Astrocyte (in vitro differentiated cells and primary cell): ENCODE measurements around the gene LFNG. TPM values are rescaled to one million over a fixed set of nuclear protein-coding genes. Genes with fewer than 3 reads are reported as not detected.

Experiments
- DNase-seq: peaks from one replicate; pipeline ENCODE4 v3.0.0-alpha.2; 2010; ENCODE audit warnings: low read depth
- FAIRE-seq: peaks from 2 replicates; lab custom pipeline; 2011; peaks lifted over from hg19 to GRCh38; lab: Jason Lieb, UNC
- H2AFZ ChIP-seq: 2 replicates; pipeline ENCODE4 v1.6.0; 2012; ENCODE audit warnings: low read depth, low read length, inconsistent platforms
- H3K27ac ChIP-seq: 2 replicates; pipeline ENCODE4 v1.5.1; 2011; ENCODE audit warnings: low read depth, low read length, inconsistent platforms
- H3K27me3 ChIP-seq: 2 replicates; pipeline ENCODE4 v1.6.0; 2011; ENCODE audit warnings: low read length, inconsistent platforms; ENCODE audit not compliant: insufficient read depth
- H3K36me3 ChIP-seq: 2 replicates; pipeline ENCODE4 v1.5.1; 2011; ENCODE audit warnings: low read length, inconsistent platforms; ENCODE audit not compliant: insufficient read depth
- H3K4me1 ChIP-seq: 2 replicates; pipeline ENCODE4 v1.5.1; 2011; ENCODE audit warnings: low read length, inconsistent platforms; ENCODE audit not compliant: insufficient read depth
- H3K4me2 ChIP-seq: 2 replicates; pipeline ENCODE4 v1.6.0; 2012; ENCODE audit warnings: low read length, inconsistent platforms
- H3K4me3 ChIP-seq: 2 replicates; pipeline ENCODE4 v1.5.1; 2011; ENCODE audit warnings: low read depth, mild to moderate bottlenecking, low read length, inconsistent platforms; ENCODE audit not compliant: insufficient read depth
- H3K79me2 ChIP-seq: 2 replicates; pipeline ENCODE4 v1.6.0; 2012; ENCODE audit warnings: mild to moderate bottlenecking, low read length, inconsistent platforms; ENCODE audit not compliant: insufficient read depth
- H3K9ac ChIP-seq: 2 replicates; pipeline ENCODE4 v1.6.0; 2012; ENCODE audit warnings: mild to moderate bottlenecking, low read length, inconsistent platforms
- H3K9me3 ChIP-seq: 2 replicates; pipeline ENCODE4 v1.5.1; 2012; ENCODE audit warnings: low read depth, mild to moderate bottlenecking, low read length, inconsistent platforms; ENCODE audit not compliant: insufficient read depth
- H4K20me1 ChIP-seq: 2 replicates; pipeline ENCODE4 v1.6.0; 2012; ENCODE audit warnings: low read length, inconsistent platforms; ENCODE audit not compliant: insufficient read depth
- H3K27ac Mint-ChIP-seq: one replicate; pipeline ENCODE4 v1.8.0; 2021; ENCODE audit warnings: mild to moderate bottlenecking, mixed read lengths; ENCODE audit not compliant: unreplicated experiment
- H3K27me3 Mint-ChIP-seq: one replicate; pipeline ENCODE4 v1.8.0; 2021; ENCODE audit warnings: low read depth, mixed read lengths; ENCODE audit not compliant: unreplicated experiment
- H3K36me3 Mint-ChIP-seq: one replicate; pipeline ENCODE4 v1.8.0; 2021; ENCODE audit warnings: low read depth, mixed read lengths; ENCODE audit not compliant: unreplicated experiment
- H3K4me1 Mint-ChIP-seq: one replicate; pipeline ENCODE4 v1.8.0; 2021; ENCODE audit warnings: low read depth, mixed read lengths; ENCODE audit not compliant: unreplicated experiment
- H3K4me3 Mint-ChIP-seq: one replicate; pipeline ENCODE4 v1.8.0; 2021; ENCODE audit warnings: mild to moderate bottlenecking, moderate library complexity, mixed read lengths; ENCODE audit not compliant: unreplicated experiment
- H3K9me3 Mint-ChIP-seq: one replicate; pipeline ENCODE4 v1.8.0; 2021; ENCODE audit warnings: mild to moderate bottlenecking, mixed read lengths; ENCODE audit not compliant: unreplicated experiment
- CTCF ChIP-seq: IDR thresholded peaks from 2 replicates; pipeline ENCODE4 v1.5.1; 2011; ENCODE audit warnings: low read depth, mild to moderate bottlenecking, inconsistent platforms, low read length, moderate library complexity; ENCODE audit not compliant: insufficient read depth
- EZH2 ChIP-seq: IDR thresholded peaks from 2 replicates; pipeline ENCODE4 v1.6.1; 2012; ENCODE audit warnings: mild to moderate bottlenecking, low read length, inconsistent platforms; ENCODE audit not compliant: insufficient read depth
- total RNA-seq: library from RNA; stranded (reverse); gene quantifications from 2 replicates; pipeline ENCODE4 v1.2.1, GENCODE V29; 2021

LFNG gene
- total RNA-seq, 1 donor from 2014 or later: 58.6 TPM

GRCh38 chr7:2573761-2574160 is 54.2 kb downstream of the LFNG start:
- H3K4me1 Mint-ChIP-seq: peaks cover 20% of the 10 kb centered on the region
- H3K36me3 Mint-ChIP-seq: peaks cover 22% of the 10 kb centered on the region
- Histone ChIP-seq H2AFZ (no peak overlapping the region), H3K4me1 (peaks cover 14% of the 10 kb centered on the region), H3K4me3 (no peak overlapping the region), H3K27ac (no peak overlapping the region), H3K36me3 (no peaks in the 10 kb centered on the region), H4K20me1 (no peaks in the 10 kb centered on the region), H3K9me3 (no peaks in the 10 kb centered on the region), H3K79me2 (no peaks in the 10 kb centered on the region), H3K4me2 (no peak overlapping the region), H3K27me3 (no peaks in the 10 kb centered on the region), H3K9ac (no peak overlapping the region)
- no peak overlapping the region for H3K4me3 Mint-ChIP-seq
- no peaks in the 10 kb centered on the region for H3K27me3 Mint-ChIP-seq
- TF ChIP-seq CTCF (no peak), EZH2 (no peak)
- DNase-seq (no peak), FAIRE-seq (no peak)
- H3K27ac Mint-ChIP-seq: no peak overlapping the region
- H3K9me3 Mint-ChIP-seq: no peaks in the 10 kb centered on the region

- no peaks in the 10 kb centered on the region for H3K27me3 ChIP-seq
- H3K4me3 Mint-ChIP-seq: no peak overlapping the region
- H3K27me3 Mint-ChIP-seq: no peaks in the 10 kb centered on the region
- no peak overlapping the region for H3K4me3 ChIP-seq
- H3K9ac ChIP-seq: no peak overlapping the region
- H3K9me3 ChIP-seq: no peaks in the 10 kb centered on the region
- H3K27ac ChIP-seq: no peak overlapping the region
- H3K4me2 ChIP-seq: no peak overlapping the region
- H3K27ac Mint-ChIP-seq: no peak overlapping the region
- H3K36me3 Mint-ChIP-seq: peaks cover 19% of the 10 kb centered on the region
- H3K36me3 ChIP-seq: no peaks in the 10 kb centered on the region
- H3K9me3 Mint-ChIP-seq: no peaks in the 10 kb centered on the region
- TF ChIP-seq EZH2: no peak
- no peak for TF ChIP-seq CTCF
- H3K4me1 Mint-ChIP-seq: peaks cover 20% of the 10 kb centered on the region
- no peaks in the 10 kb centered on the region for H4K20me1 ChIP-seq
- FAIRE-seq (no peak), DNase-seq (no peak)
- no peak overlapping the region for H2AFZ ChIP-seq
- H3K79me2 ChIP-seq: no peaks in the 10 kb centered on the region
- H3K4me1 ChIP-seq: peaks cover 14% of the 10 kb centered on the region
Measured at GRCh38 chr7:2575046-2575732, 55.6 kb downstream of the LFNG start.

- H3K9ac ChIP-seq: no peak overlapping the region
- FAIRE-seq: no peak
- H3K27ac ChIP-seq: no peak overlapping the region
- no peak overlapping the region for H2AFZ ChIP-seq
- H3K4me2 ChIP-seq: no peak overlapping the region
- no peaks in the 10 kb centered on the region for H3K27me3 ChIP-seq
- Mint-ChIP-seq H3K36me3 (peaks cover 19% of the 10 kb centered on the region), H3K9me3 (no peaks in the 10 kb centered on the region), H3K27me3 (no peaks in the 10 kb centered on the region), H3K27ac (no peak overlapping the region), H3K4me3 (no peak overlapping the region), H3K4me1 (peaks cover 20% of the 10 kb centered on the region)
- H3K79me2 ChIP-seq: no peaks in the 10 kb centered on the region
- H3K9me3 ChIP-seq: no peaks in the 10 kb centered on the region
- DNase-seq: peak; percentile 85
- no peak for TF ChIP-seq CTCF
- TF ChIP-seq EZH2: no peak
- H3K36me3 ChIP-seq: no peaks in the 10 kb centered on the region
- H3K4me3 ChIP-seq: no peak overlapping the region
- no peaks in the 10 kb centered on the region for H4K20me1 ChIP-seq
- H3K4me1 ChIP-seq: peaks cover 14% of the 10 kb centered on the region
Measured at GRCh38 chr7:2575733-2576340, 56.3 kb downstream of the LFNG start.
